ENCODE results near the gene NRXN3.

NRXN3 gene

GRCh38 chr14:79829405-79830166 lies 1659.4 kb downstream of the NRXN3 start:
- H3K4me3 ChIP-seq (ENCODE audit: low read depth, low read length), result no peak overlapping the region
- TF ChIP-seq CTCF (IDR thresholded peaks at IDR 0.05; ENCODE audit: low read depth, low read length), result no peak

GRCh38 chr14:79831195-79831892 lies 1661.2 kb downstream of the NRXN3 start:
- H3K4me3 ChIP-seq (ENCODE audit: low read depth, low read length), result no peak overlapping the region
- no peak for TF ChIP-seq CTCF (IDR thresholded peaks at IDR 0.05; ENCODE audit: low read depth, low read length)

- H3K4me3 ChIP-seq (ENCODE audit: low read depth, low read length), result no peak overlapping the region
- no peak for TF ChIP-seq CTCF (IDR thresholded peaks at IDR 0.05; ENCODE audit: low read depth, low read length)
These were observed 1663.6 kb downstream of the NRXN3 start for GRCh38 chr14:79833781-79834180.

GRCh38 chr14:79834868-79835267 lies 1664.7 kb downstream of the NRXN3 start:
- H3K4me3 ChIP-seq (ENCODE audit: low read depth, low read length), result no peak overlapping the region
- TF ChIP-seq CTCF (IDR thresholded peaks at IDR 0.05; ENCODE audit: low read depth, low read length), result no peak

- H3K4me3 ChIP-seq (ENCODE audit: low read depth, low read length), result no peak overlapping the region
- TF ChIP-seq CTCF (IDR thresholded peaks at IDR 0.05; ENCODE audit: low read depth, low read length), result no peak
These were observed 1666.4 kb downstream of the NRXN3 start for GRCh38 chr14:79836577-79836976.

- TF ChIP-seq CTCF (IDR thresholded peaks at IDR 0.05; ENCODE audit: low read depth, low read length), result no peak
- no peak overlapping the region for H3K4me3 ChIP-seq (ENCODE audit: low read depth, low read length)
These were observed 1667.5 kb downstream of the NRXN3 start for GRCh38 chr14:79837699-79838098.

- TF ChIP-seq CTCF (IDR thresholded peaks at IDR 0.05; ENCODE audit: low read depth, low read length), result no peak
- no peak overlapping the region for H3K4me3 ChIP-seq (ENCODE audit: low read depth, low read length)
These were observed 1669.9 kb downstream of the NRXN3 start for GRCh38 chr14:79840103-79840502.

All from WI38 (cell line).